Rectal smooth muscle tissue (tissue), 1 donor: Measurements from ENCODE around the gene ATG2A.
"Not testable (repeated sequence)": the region's sequence is repeated elsewhere in the genome, so short reads cannot be mapped to it uniquely, and the experiment has no call there.

Source experiments
- H3K27ac ChIP-seq: one replicate; pipeline ENCODE4 v1.7.0; 2013; ENCODE audit warnings: low read depth, low read length, inconsistent platforms
- H3K27me3 ChIP-seq: one replicate; pipeline ENCODE4 v1.7.0; 2013; ENCODE audit warnings: low read length; ENCODE audit not compliant: control insufficient read depth, insufficient read depth
- H3K36me3 ChIP-seq: one replicate; pipeline ENCODE4 v1.7.0; 2013; ENCODE audit warnings: low read length; ENCODE audit not compliant: control insufficient read depth, insufficient read depth
- H3K4me1 ChIP-seq: one replicate; pipeline ENCODE4 v1.7.0; 2013; ENCODE audit warnings: low read length; ENCODE audit not compliant: control insufficient read depth, insufficient read depth
- H3K4me3 ChIP-seq: one replicate; pipeline ENCODE4 v1.7.0; 2013; ENCODE audit warnings: low read length
- H3K9ac ChIP-seq: one replicate; pipeline ENCODE4 v1.7.0; 2013; ENCODE audit warnings: low read length

Gene ATG2A

GRCh38 chr11:64848826-64849597 is 68.0 kb downstream of the ATG2A start:
- H3K4me1 ChIP-seq = peaks cover 8% of the 10 kb centered on the region
- H3K9ac ChIP-seq = no peak overlapping the region
- peaks cover 7% of the 10 kb centered on the region for H3K36me3 ChIP-seq
- no peak overlapping the region for H3K27ac ChIP-seq
- H3K4me3 ChIP-seq = no peak overlapping the region
- H3K27me3 ChIP-seq = no peaks in the 10 kb centered on the region

GRCh38 chr11:64848214-64848825 is 68.7 kb downstream of the ATG2A start:
- no peak overlapping the region for H3K27ac ChIP-seq
- no peak overlapping the region for H3K9ac ChIP-seq
- peaks cover 1% of the 10 kb centered on the region for H3K36me3 ChIP-seq
- H3K4me3 ChIP-seq = no peak overlapping the region
- peaks cover 8% of the 10 kb centered on the region for H3K4me1 ChIP-seq
- no peaks in the 10 kb centered on the region for H3K27me3 ChIP-seq

GRCh38 chr11:64846998-64847666 is 69.9 kb downstream of the ATG2A start:
- Histone ChIP-seq H3K9ac (no peak overlapping the region), H3K27ac (no peak overlapping the region)

GRCh38 chr11:64845776-64846129 is 71.3 kb downstream of the ATG2A start:
- not testable (repeated sequence) for H3K27me3 ChIP-seq, H3K4me3 ChIP-seq, H3K9ac ChIP-seq, H3K4me1 ChIP-seq, H3K27ac ChIP-seq, H3K36me3 ChIP-seq

More at GRCh38 chr11:64846998-64847666, 69.9 kb downstream of the ATG2A start:
- Histone ChIP-seq H3K4me1 (peaks cover 8% of the 10 kb centered on the region), H3K4me3 (no peak overlapping the region), H3K27me3 (no peaks in the 10 kb centered on the region), H3K36me3 (no peaks in the 10 kb centered on the region)

- H3K4me1 ChIP-seq = peaks cover 8% of the 10 kb centered on the region
- H3K27ac ChIP-seq = no peak overlapping the region
- no peaks in the 10 kb centered on the region for H3K36me3 ChIP-seq
- no peak overlapping the region for H3K9ac ChIP-seq
- peak overlapping the region; percentile 51 for H3K4me3 ChIP-seq
- H3K27me3 ChIP-seq = no peaks in the 10 kb centered on the region
Observed at GRCh38 chr11:64845129-64845775, 71.8 kb downstream of the ATG2A start.
